ENCODE measurements around the gene MYO5A.

DNA sequence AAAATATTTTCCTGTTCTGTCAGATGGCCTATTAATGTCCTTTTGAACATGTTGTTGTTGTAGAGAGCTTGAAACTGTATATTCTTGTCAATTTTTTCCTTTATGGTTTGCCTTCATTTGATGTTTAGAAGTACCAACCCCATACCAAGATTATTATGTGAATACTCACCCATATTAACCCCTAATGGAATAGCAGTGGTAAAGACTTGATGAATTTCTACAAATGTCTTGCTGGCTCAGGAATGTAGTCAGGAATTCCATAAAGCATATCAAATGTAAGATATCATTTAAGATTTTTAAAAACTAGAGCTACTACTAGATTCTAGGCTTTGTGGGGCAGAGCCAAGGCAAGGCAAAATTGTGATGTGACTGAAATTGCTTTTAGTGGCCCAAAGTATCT is 30.0 kb downstream of the MYO5A start:
- TF ChIP-seq POLR2A (IDR thresholded peaks at IDR 0.05): no peak
- TF ChIP-seq, protein P1, sequence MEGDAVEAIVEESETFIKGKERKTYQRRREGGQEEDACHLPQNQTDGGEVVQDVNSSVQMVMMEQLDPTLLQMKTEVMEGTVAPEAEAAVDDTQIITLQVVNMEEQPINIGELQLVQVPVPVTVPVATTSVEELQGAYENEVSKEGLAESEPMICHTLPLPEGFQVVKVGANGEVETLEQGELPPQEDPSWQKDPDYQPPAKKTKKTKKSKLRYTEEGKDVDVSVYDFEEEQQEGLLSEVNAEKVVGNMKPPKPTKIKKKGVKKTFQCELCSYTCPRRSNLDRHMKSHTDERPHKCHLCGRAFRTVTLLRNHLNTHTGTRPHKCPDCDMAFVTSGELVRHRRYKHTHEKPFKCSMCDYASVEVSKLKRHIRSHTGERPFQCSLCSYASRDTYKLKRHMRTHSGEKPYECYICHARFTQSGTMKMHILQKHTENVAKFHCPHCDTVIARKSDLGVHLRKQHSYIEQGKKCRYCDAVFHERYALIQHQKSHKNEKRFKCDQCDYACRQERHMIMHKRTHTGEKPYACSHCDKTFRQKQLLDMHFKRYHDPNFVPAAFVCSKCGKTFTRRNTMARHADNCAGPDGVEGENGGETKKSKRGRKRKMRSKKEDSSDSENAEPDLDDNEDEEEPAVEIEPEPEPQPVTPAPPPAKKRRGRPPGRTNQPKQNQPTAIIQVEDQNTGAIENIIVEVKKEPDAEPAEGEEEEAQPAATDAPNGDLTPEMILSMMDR (IDR thresholded peaks at IDR 0.05): no peak
